K562 (cell line): ENCODE results near the gene SNIP1. TPM values are rescaled to one million over a fixed set of nuclear protein-coding genes. Genes with fewer than 3 reads are reported as not detected.
A peak's percentile ranks its signal among the peaks of the same experiment; 100 is the strongest.

Source experiments
- GATA2 ChIP-seq: sonication (generic); formaldehyde crosslinking; IDR thresholded peaks from 2 replicates; pipeline ENCODE4 v1.4.0; 2020; ENCODE audit warnings: mild to moderate bottlenecking, missing genetic modification reagents
- GTF2E2 ChIP-seq: fragments of 200-800 bp; sonication (Bioruptor generic); IDR thresholded peaks from 2 replicates; pipeline ENCODE4 v1.6.1; 2016; ENCODE audit warnings: missing genetic modification characterization, missing compliant biosample characterization
- KAT2B ChIP-seq: IDR thresholded peaks from one replicate; pipeline ENCODE4 v1.6.1; 2012; ENCODE audit warnings: low read depth, mild to moderate bottlenecking, control low read depth, inconsistent platforms, low read length, moderate library complexity
- NCOR1 ChIP-seq: fragments of 450-650 bp; IDR thresholded peaks from 2 replicates; pipeline ENCODE4 v1.6.1; 2016; ENCODE audit warnings: mild to moderate bottlenecking, moderate library complexity
- PML ChIP-seq: IDR thresholded peaks from 2 replicates; pipeline ENCODE4 v1.6.1; 2012; ENCODE audit warnings: low read length, inconsistent platforms
- PTRF ChIP-seq: fragments of 450-650 bp; IDR thresholded peaks from 2 replicates; pipeline ENCODE4 v1.6.1; 2016; ENCODE audit warnings: mild to moderate bottlenecking, missing genetic modification characterization, missing compliant biosample characterization
- PYGO2 ChIP-seq: fragments of 450-650 bp; IDR thresholded peaks from 2 replicates; pipeline ENCODE4 v1.6.1; 2016; ENCODE audit warnings: mild to moderate bottlenecking, missing genetic modification characterization, moderate library complexity, missing compliant biosample characterization
- SAFB2 ChIP-seq: fragments of 200-400 bp; formaldehyde crosslinking; IDR thresholded peaks from 2 replicates; pipeline ENCODE4 v1.6.1; 2018; ENCODE audit warnings: borderline replicate concordance, low read length, low read depth, moderate library complexity; ENCODE audit not compliant: severe bottlenecking
- SMARCB1 ChIP-seq: IDR thresholded peaks from 2 replicates; pipeline ENCODE4 v1.6.1; 2011; ENCODE audit warnings: improper control_type of control experiment, low read depth; ENCODE audit not compliant: insufficient read length
- SPI1 ChIP-seq: IDR thresholded peaks from 2 replicates; pipeline ENCODE4 v1.6.1; 2011; ENCODE audit warnings: low read depth, low read length, control low read depth, borderline replicate concordance
- ZNF121 ChIP-seq: sonication (generic); formaldehyde crosslinking; conservative IDR thresholded peaks from 2 replicates; pipeline ENCODE4 v1.8.0; 2022; ENCODE audit warnings: missing genetic modification reagents
- ZNF444 ChIP-seq: fragments of 250-450 bp; sonication (Bioruptor Pico); IDR thresholded peaks from 2 replicates; pipeline ENCODE4 v1.4.0; 2020; ENCODE audit warnings: mild to moderate bottlenecking, moderate library complexity
- ZNF696 ChIP-seq: fragments of 250-450 bp; sonication (Bioruptor Pico); conservative IDR thresholded peaks from 2 replicates; pipeline ENCODE4 v1.4.0; 2020; ENCODE audit warnings: mild to moderate bottlenecking, moderate library complexity
- polyA plus RNA-seq, 8 experiments: library from polyadenylated mRNA; depleted of rRNA in 4 of 8; stranded (reverse) in 5 of 8; unstranded in 3 of 8; fragments of >200 nt; fragmentation: Nextera tagmentation in 2 of 8; fragmentation: Illumina TruSeq in 1 of 8; extraction: Ambion mirVana in 2 of 8; extraction: Trizol in 1 of 8; gene quantifications; 2 replicates each; pipeline versions ENCODE4 v1.2.1 to v1.2.3, GENCODE V29; 2011 to 2014; ENCODE audit warnings: inconsistent platforms in 1 of 8, missing spikeins in 1 of 8
- total RNA-seq, 7 experiments: library from RNA; depleted of rRNA in 6 of 7; stranded (reverse); fragments of >200 nt in 6 of 7; fragmentation: Illumina TruSeq in 2 of 7; extraction: Trizol in 2 of 7; gene quantifications; 2 replicates each; pipeline versions ENCODE4 v1.2.1 to v1.2.3, GENCODE V29; 2011 to 2021; ENCODE audit warnings: low replicate concordance in 1 of 7

Gene SNIP1
- total and polyA plus RNA-seq, 9 of the 15 experiments (the other 6 are each of a cell fraction or from before 2014, with no cell fraction given), result 2.9 to 25.9 (median 14.6) TPM

DNA sequence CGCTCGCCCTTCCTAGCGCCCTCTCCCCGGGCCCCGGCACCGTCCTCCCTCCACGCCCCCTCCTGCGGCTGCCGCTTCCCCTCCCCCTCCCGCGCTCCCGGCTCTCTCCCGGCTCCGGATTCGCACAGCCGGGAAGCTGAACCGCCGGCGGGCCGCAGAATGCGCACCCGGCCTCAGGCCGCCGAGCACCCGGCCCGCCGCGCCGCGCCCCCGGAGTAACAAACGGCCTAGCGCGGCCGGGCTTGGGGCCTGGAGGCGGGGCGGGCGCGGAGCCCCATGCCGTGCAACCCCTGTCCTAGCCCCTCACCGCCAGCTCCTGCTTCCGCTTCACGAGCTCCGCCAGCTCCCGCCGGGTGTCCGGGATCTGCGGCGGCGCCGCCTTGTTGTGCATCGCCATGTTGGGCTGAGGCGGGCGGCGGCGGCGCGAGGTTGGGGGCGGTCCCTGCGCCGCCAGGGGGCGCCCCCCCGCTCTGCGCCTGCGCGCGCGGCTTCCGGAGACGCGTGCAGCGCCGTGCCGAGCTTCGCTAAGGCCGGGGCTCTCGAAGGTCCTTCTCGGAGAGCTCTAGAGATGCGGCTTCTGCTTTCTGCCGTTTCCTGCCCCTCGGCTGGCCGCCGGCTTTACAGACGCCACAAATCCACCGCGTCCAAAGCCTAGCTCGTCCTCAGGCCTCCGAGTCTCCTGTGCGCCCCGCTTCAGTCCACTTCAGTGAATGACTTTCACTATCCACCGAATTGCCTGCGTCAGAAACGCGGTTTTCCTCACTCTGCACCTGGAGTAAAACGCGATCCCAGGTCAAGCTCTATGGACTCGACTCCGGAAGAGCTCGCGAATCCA, 39.5 kb downstream of the SNIP1 start, which contains the start of gene MEAF6 (continued):
- TF ChIP-seq PTRF (no peak), ZNF696 (CRISPR knock-in tag) (no peak), PYGO2 (tag) (no peak), GATA2 (CRISPR knock-in tag) (no peak), KAT2B (no peak), SAFB2 (no peak), SMARCB1 (no peak), PML (peak; percentile 80), SPI1 (peak; percentile 65), ZNF121 (CRISPR knock-in tag) (no peak), GTF2E2 (tag) (peak; percentile 92), NCOR1 (no peak), ZNF444 (CRISPR knock-in tag) (no peak)
